Right lobe of liver (tissue), 4 donors: ENCODE results near the gene TOR3A.

ENCODE experiments used
- CTCF ChIP-seq, 4 donors: fragments of 200-600 bp in 3 of 4; fragments of 450-650 bp in 1 of 4; IDR thresholded peaks; one replicate each; pipeline versions ENCODE4 v1.5.1 to v1.8.0; 2016 to 2022; ENCODE audit warnings: antibody characterized with exemption in 4 of 4, mild to moderate bottlenecking in 2 of 4
- POLR2A ChIP-seq: fragments of 450-650 bp; IDR thresholded peaks from one replicate; pipeline ENCODE4 v1.6.1; 2017; ENCODE audit warnings: antibody characterized with exemption, mild to moderate bottlenecking
- donor health status: DM: no; HTN: no; CAD: no.
- donor health status: DM: no; HTN: no; CAD: no.
- donor health status: DM: no; HTN: yes; CAD: no.

GRCh38 chr1:179115181-179115580 lies 33.3 kb downstream of the TOR3A start:
- TF ChIP-seq CTCF (IDR thresholded peaks at IDR 0.05) (no peak), POLR2A (no peak)
